ENCODE results near the gene LHFPL6.
"Not testable (repeated sequence)": the region's sequence is repeated elsewhere in the genome, so short reads cannot be mapped to it uniquely, and the experiment has no call there.

DNA sequence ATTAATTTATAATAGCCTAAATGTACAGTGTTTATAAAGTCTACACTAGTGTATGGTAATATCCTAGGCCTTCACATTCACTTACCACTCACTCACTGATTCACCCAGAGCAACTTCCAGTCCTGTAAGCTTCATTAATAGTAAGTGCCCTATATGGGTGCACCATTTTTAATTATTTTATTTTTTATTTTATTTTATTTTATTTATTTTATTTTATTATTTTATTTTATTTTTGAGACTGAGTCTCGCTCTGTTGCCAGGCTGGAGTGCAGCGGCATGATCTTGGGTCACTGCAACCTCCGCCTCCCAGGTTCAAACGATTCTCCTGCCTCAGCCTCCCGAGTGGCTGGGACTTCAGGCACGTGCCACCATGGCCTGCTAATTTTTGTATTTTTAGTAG is 264.9 kb downstream of the LHFPL6 start:
- TF ChIP-seq, protein P1, sequence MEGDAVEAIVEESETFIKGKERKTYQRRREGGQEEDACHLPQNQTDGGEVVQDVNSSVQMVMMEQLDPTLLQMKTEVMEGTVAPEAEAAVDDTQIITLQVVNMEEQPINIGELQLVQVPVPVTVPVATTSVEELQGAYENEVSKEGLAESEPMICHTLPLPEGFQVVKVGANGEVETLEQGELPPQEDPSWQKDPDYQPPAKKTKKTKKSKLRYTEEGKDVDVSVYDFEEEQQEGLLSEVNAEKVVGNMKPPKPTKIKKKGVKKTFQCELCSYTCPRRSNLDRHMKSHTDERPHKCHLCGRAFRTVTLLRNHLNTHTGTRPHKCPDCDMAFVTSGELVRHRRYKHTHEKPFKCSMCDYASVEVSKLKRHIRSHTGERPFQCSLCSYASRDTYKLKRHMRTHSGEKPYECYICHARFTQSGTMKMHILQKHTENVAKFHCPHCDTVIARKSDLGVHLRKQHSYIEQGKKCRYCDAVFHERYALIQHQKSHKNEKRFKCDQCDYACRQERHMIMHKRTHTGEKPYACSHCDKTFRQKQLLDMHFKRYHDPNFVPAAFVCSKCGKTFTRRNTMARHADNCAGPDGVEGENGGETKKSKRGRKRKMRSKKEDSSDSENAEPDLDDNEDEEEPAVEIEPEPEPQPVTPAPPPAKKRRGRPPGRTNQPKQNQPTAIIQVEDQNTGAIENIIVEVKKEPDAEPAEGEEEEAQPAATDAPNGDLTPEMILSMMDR (IDR thresholded peaks at IDR 0.05): not testable (repeated sequence)
- TF ChIP-seq POLR2AphosphoS5, POLR2A (IDR thresholded peaks at IDR 0.05): not testable (repeated sequence)

Data from prostate gland (tissue), 2 donors.